SK-N-SH treated with all-trans-retinoic acid at 6 μM for 48 hours (cell line): Measurements from ENCODE around the gene TUBB1.

ENCODE experiments used
- ATAC-seq: fragments of 200-7000 bp; cut with Tn5 transposase; 3 replicates; pipeline ENCODE4 v1.9.1; 2020; ENCODE audit warnings: mild to moderate bottlenecking, moderate library complexity
- ARNTL ChIP-seq: fragments of 450-650 bp; formaldehyde crosslinking; IDR thresholded peaks from 2 replicates; pipeline ENCODE4 v1.5.0; 2020; ENCODE audit warnings: low read depth, mild to moderate bottlenecking, moderate library complexity, borderline replicate concordance
- BACH2 ChIP-seq: fragments of 250-450 bp; sonication (Bioruptor Pico); IDR thresholded peaks from 2 replicates; pipeline ENCODE4 v1.9.0; 2021; ENCODE audit warnings: mild to moderate bottlenecking, borderline replicate concordance
- CREB5 ChIP-seq: fragments of 250-450 bp; sonication (Bioruptor Pico); IDR thresholded peaks from 2 replicates; pipeline ENCODE4 v1.5.1; 2020; ENCODE audit warnings: low read depth, mild to moderate bottlenecking, moderate library complexity
- CSDC2 ChIP-seq: fragments of 250-450 bp; sonication (Bioruptor Pico); IDR thresholded peaks from 2 replicates; pipeline ENCODE4 v1.5.0; 2020; ENCODE audit warnings: mild to moderate bottlenecking, moderate library complexity
- CSRNP3 ChIP-seq: fragments of 250-450 bp; sonication (Bioruptor Pico); IDR thresholded peaks from 2 replicates; pipeline ENCODE4 v1.5.1; 2021; ENCODE audit warnings: mild to moderate bottlenecking, moderate library complexity
- ESRRG ChIP-seq: fragments of 250-450 bp; sonication (Bioruptor Pico); IDR thresholded peaks from 2 replicates; pipeline ENCODE4 v1.6.1; 2021; ENCODE audit warnings: mild to moderate bottlenecking
- GLIS3 ChIP-seq: fragments of 250-450 bp; sonication (Bioruptor Pico); IDR thresholded peaks from 2 replicates; pipeline ENCODE4 v1.5.0; 2020; ENCODE audit warnings: mild to moderate bottlenecking, moderate library complexity
- ISL1 ChIP-seq: fragments of 250-450 bp; sonication (Bioruptor Pico); IDR thresholded peaks from 2 replicates; pipeline ENCODE4 v2.1.2; 2022; ENCODE audit warnings: mild to moderate bottlenecking, moderate library complexity
- OSR1 ChIP-seq: fragments of 250-450 bp; sonication (Bioruptor Pico); IDR thresholded peaks from 2 replicates; pipeline ENCODE4 v1.8.0; 2022; ENCODE audit warnings: moderate library complexity, mild to moderate bottlenecking, inconsistent platforms
- PATZ1 ChIP-seq: fragments of 250-450 bp; sonication (Bioruptor Pico); IDR thresholded peaks from 2 replicates; pipeline ENCODE4 v1.8.0; 2020; ENCODE audit warnings: mild to moderate bottlenecking, moderate library complexity, borderline replicate concordance
- POU6F1 ChIP-seq: fragments of 250-450 bp; sonication (Bioruptor Pico); IDR thresholded peaks from 2 replicates; pipeline ENCODE4 v1.8.0; 2021; ENCODE audit warnings: low read depth, mild to moderate bottlenecking, moderate library complexity, borderline replicate concordance
- PPARA ChIP-seq: fragments of 250-450 bp; sonication (Bioruptor Pico); IDR thresholded peaks from 2 replicates; pipeline ENCODE4 v1.5.0; 2020; ENCODE audit warnings: mild to moderate bottlenecking, borderline replicate concordance
- RARB ChIP-seq: fragments of 250-450 bp; sonication (Bioruptor Pico); IDR thresholded peaks from 2 replicates; pipeline ENCODE4 v1.8.0; 2021; ENCODE audit warnings: mild to moderate bottlenecking, moderate library complexity
- SNAI2 ChIP-seq: fragments of 250-450 bp; sonication (Bioruptor Pico); IDR thresholded peaks from 2 replicates; pipeline ENCODE4 v1.5.0; 2020; ENCODE audit warnings: mild to moderate bottlenecking, moderate library complexity
- TCF4 ChIP-seq: fragments of 250-450 bp; sonication (Bioruptor Pico); IDR thresholded peaks from 2 replicates; pipeline ENCODE4 v1.8.0; 2021; ENCODE audit warnings: mild to moderate bottlenecking, moderate library complexity, borderline replicate concordance
- TOX ChIP-seq: fragments of 250-450 bp; sonication (Bioruptor Pico); IDR thresholded peaks from 2 replicates; pipeline ENCODE4 v1.8.0; 2021; ENCODE audit warnings: mild to moderate bottlenecking, moderate library complexity, borderline replicate concordance
- ZC3H10 ChIP-seq: fragments of 250-450 bp; sonication (Bioruptor Pico); IDR thresholded peaks from 2 replicates; pipeline ENCODE4 v1.5.1; 2021; ENCODE audit warnings: mild to moderate bottlenecking, moderate library complexity
- ZFP3 ChIP-seq: fragments of 250-450 bp; sonication (Bioruptor Pico); IDR thresholded peaks from 2 replicates; pipeline ENCODE4 v1.5.0; 2020; ENCODE audit warnings: mild to moderate bottlenecking, moderate library complexity
- ZFP30 ChIP-seq: fragments of 450-650 bp; formaldehyde crosslinking; IDR thresholded peaks from 2 replicates; pipeline ENCODE4 v1.5.0; 2022; ENCODE audit warnings: mild to moderate bottlenecking, moderate library complexity
- ZNF565 ChIP-seq: fragments of 450-650 bp; formaldehyde crosslinking; conservative IDR thresholded peaks from 2 replicates; pipeline ENCODE4 v1.5.0; 2020; ENCODE audit warnings: low read depth, mild to moderate bottlenecking, moderate library complexity
- ZNF70 ChIP-seq: fragments of 450-650 bp; formaldehyde crosslinking; IDR thresholded peaks from 2 replicates; pipeline ENCODE4 v1.5.0; 2020; ENCODE audit warnings: mild to moderate bottlenecking, moderate library complexity

The TUBB1 gene

GRCh38 chr20:58994390-58995159 is 24.7 kb upstream of the TUBB1 start:
- ATAC-seq: no peak
- TF ChIP-seq CREB5 (CRISPR knock-in tag) (no peak), RARB (CRISPR knock-in tag) (no peak), SNAI2 (CRISPR knock-in tag) (no peak), ZNF565 (no peak), TCF4 (no peak), CSDC2 (CRISPR knock-in tag) (no peak), ESRRG (CRISPR knock-in tag) (no peak), PATZ1 (CRISPR knock-in tag) (no peak), BACH2 (CRISPR knock-in tag) (no peak), ISL1 (CRISPR knock-in tag) (no peak), CSRNP3 (CRISPR knock-in tag) (no peak), ZNF70 (CRISPR knock-in tag) (no peak), OSR1 (CRISPR knock-in tag) (no peak), ARNTL (CRISPR knock-in tag) (no peak)

- no peak for TF ChIP-seq CSDC2 (CRISPR knock-in tag)
- TF ChIP-seq TCF4: no peak
- TF ChIP-seq ZC3H10 (CRISPR knock-in tag): no peak
- ATAC-seq: no peak
Observed at GRCh38 chr20:58995461-58996225, 23.6 kb upstream of the TUBB1 start.

- no peak for ATAC-seq
- TF ChIP-seq ZFP30: no peak
- TF ChIP-seq PPARA: no peak
- TF ChIP-seq CSRNP3 (CRISPR knock-in tag): no peak
- TF ChIP-seq ARNTL (CRISPR knock-in tag): no peak
- TF ChIP-seq GLIS3 (CRISPR knock-in tag): no peak
- no peak for TF ChIP-seq TOX (CRISPR knock-in tag)
- no peak for TF ChIP-seq POU6F1
- no peak for TF ChIP-seq ESRRG (CRISPR knock-in tag)
- no peak for TF ChIP-seq ZNF565
- TF ChIP-seq CSDC2 (CRISPR knock-in tag): no peak
- no peak for TF ChIP-seq BACH2 (CRISPR knock-in tag)
- TF ChIP-seq RARB (CRISPR knock-in tag): no peak
- no peak for TF ChIP-seq ZNF70 (CRISPR knock-in tag)
- TF ChIP-seq PATZ1 (CRISPR knock-in tag): no peak
- no peak for TF ChIP-seq ZFP3 (CRISPR knock-in tag)
Observed at GRCh38 chr20:58996226-58996611, 23.0 kb upstream of the TUBB1 start.
